Urinary bladder (tissue), 4 donors: ENCODE data around the gene FIGLA. TPM values are rescaled to one million over a fixed set of nuclear protein-coding genes. Genes with fewer than 3 reads are reported as not detected.
A peak's percentile ranks its signal among the peaks of the same experiment; 100 is the strongest.
"Not testable (repeated sequence)": the region's sequence is repeated elsewhere in the genome, so short reads cannot be mapped to it uniquely, and the experiment has no call there.

ENCODE experiments used
- DNase-seq: peaks from one replicate; pipeline ENCODE4 v3.0.0-alpha.2; 2015; ENCODE audit errors: extremely low spot score
- H3K27ac ChIP-seq: one replicate; pipeline ENCODE4 v1.5.1; 2013; ENCODE audit warnings: low read depth, mild to moderate bottlenecking, moderate library complexity
- H3K36me3 ChIP-seq: one replicate; pipeline ENCODE4 v1.6.1; 2013; ENCODE audit warnings: mild to moderate bottlenecking, moderate library complexity; ENCODE audit not compliant: insufficient read depth
- H3K4me1 ChIP-seq: one replicate; pipeline ENCODE4 v1.6.1; 2013; ENCODE audit warnings: mild to moderate bottlenecking, moderate library complexity; ENCODE audit not compliant: insufficient read depth
- H3K4me3 ChIP-seq: one replicate; pipeline ENCODE4 v1.5.1; 2013; ENCODE audit warnings: low read depth, low read length
- WGBS: extraction: QIAGEN DNeasy Blood & Tissue Kit; methylation state at CpG from one replicate; pipeline ENCODE4 v1.1.7; 2013; 5-methylcytosine and 5-hydroxymethylcytosine counted together
- polyA plus RNA-seq: library from polyadenylated mRNA; stranded (reverse); fragments of 200-250 nt; gene quantifications from one replicate; pipeline ENCODE4 v1.2.3, GENCODE V29; 2013
- total RNA-seq: library from RNA; depleted of rRNA; stranded (reverse); fragments of >200 nt; gene quantifications from one replicate; pipeline ENCODE4 v1.2.3, GENCODE V29; 2014
- donor health status: healthy with polysubstance abuse.
- donor health status: healthy.

FIGLA gene
- total and polyA plus RNA-seq, 2 donors = not detected

- 79% methylated on average over 3 of the region's 3 CpGs for WGBS
- H3K27ac ChIP-seq, H3K4me1 ChIP-seq, DNase-seq, H3K36me3 ChIP-seq, H3K4me3 ChIP-seq: not testable (repeated sequence)
Observed at GRCh38 chr2:70797996-70798395, 7.6 kb upstream of the FIGLA start.

DNA sequence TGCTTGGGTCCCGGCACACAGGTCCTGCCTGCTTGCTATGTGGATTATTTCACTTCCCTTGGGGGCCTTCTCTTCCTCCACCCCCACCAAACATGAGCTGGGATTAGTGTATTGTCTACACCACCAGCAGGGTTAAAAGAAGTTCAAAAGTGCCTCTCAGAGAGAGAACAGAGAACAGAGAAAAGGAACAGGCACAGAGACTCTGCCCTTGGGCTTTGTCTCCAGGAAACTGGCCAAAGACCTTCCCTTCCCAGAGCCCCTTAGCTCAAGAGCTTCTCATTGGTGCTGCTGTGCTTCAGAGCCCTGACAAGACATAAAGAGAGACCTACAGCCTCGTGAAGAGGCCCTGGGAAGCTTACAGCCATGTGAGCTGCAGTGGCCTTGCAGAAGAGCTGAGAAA lies 7.1 kb upstream of the FIGLA start:
- WGBS = 39% methylated on average over 2 of the region's 2 CpGs
- H3K4me3 ChIP-seq = no peak overlapping the region

DNA sequence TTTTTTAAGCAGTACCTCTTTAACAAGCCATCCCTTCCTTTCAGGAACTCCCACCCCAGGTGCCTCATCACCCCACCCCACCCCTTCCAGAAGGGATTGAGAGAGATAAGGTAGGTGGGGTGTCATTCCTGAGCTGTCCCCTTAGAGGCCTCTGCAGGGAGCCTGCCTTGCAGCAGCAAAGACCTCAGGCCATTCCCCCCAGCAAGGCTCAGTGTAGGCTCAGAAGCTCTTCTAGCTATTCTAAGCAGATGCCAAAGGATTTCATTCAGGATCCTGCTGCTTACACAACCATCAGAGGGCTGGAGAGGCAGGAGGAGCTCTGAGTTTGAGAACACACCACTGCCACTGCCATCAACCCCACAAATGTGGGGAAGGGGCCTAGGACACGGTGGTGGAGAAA lies 5.8 kb upstream of the FIGLA start:
- Histone ChIP-seq H3K4me1 (no peaks in the 10 kb centered on the region), H3K36me3 (no peaks in the 10 kb centered on the region), H3K27ac (no peak overlapping the region), H3K4me3 (no peak overlapping the region)
- WGBS = 50% methylated on average over 1 of the region's 1 CpG
- no peak for DNase-seq

More for the DNA sequence above, 7.1 kb upstream of the FIGLA start:
- Histone ChIP-seq H3K36me3 (no peaks in the 10 kb centered on the region), H3K27ac (no peak overlapping the region), H3K4me1 (no peaks in the 10 kb centered on the region)
- DNase-seq = no peak

- WGBS = 58% methylated on average over 4 of the region's 4 CpGs
- no peak overlapping the region for H3K4me3 ChIP-seq
- peaks cover under 1% of the 10 kb centered on the region for H3K4me1 ChIP-seq
- no peak for DNase-seq
- no peak overlapping the region for H3K27ac ChIP-seq
- no peaks in the 10 kb centered on the region for H3K36me3 ChIP-seq
Observed at GRCh38 chr2:70795164-70795995, 4.9 kb upstream of the FIGLA start.

DNA sequence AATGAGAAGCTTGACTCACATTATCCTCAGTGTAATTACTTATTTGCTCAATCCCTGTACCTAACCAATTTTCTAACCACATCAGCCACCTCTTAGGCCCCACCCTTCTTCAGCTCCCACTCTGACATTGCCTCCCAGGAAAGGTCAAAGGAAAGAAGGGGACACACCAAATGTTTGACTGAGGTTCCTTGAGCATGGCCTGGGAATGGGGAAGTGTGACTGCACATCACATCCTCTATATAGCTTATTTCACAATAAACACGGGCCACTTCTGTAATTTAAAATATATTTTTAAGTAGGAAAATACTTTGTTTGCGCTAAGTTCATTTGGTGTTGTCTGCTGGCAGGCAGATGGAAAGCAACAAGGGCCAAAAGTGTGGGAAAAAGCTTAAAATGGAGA lies 3.0 kb upstream of the FIGLA start:
- no peak for DNase-seq
- Histone ChIP-seq H3K36me3 (no peaks in the 10 kb centered on the region), H3K4me1 (peaks cover 1% of the 10 kb centered on the region), H3K4me3 (no peak overlapping the region), H3K27ac (no peak overlapping the region)
- 71% methylated on average over 2 of the region's 2 CpGs for WGBS

DNA sequence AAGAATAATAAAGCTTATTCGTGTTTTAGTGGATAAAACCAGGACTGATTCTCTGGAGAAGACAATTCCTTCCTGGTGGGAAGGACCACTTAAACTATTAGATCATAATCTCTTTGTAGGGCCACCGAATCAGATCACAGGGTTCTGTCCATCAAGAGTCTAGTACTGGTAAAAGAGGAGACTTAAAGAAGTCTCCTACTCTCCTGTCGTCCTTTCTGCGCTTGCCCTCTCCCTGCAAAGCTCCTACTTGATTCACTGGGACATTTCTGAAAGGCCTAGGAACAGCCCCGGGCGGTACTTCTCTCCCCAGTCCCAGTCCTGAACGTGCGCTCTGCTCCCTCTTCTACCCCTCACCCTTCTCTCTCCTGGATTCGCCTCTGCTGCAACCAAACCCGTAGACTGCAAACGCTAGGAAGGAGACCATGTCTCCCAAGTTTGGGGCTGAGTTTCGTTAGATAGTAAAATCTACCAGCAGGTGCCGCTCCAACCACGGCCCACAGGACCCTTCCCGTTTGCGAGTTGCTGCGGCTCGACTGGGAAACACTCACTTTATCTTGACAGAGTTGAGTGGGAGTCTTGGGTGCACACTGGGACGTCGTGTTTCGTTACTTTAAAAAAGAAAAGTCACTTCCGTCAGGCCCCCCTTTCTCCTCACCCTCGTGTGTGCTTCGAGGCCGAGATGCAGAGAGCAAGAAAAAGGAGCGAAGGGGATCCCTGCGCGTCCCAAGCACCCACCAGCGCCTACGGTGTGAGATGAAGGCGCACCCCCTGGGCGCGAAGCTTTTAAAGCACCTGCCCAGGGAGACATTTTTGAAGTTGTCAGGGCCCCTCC lies 923 bp downstream of the FIGLA start:
- Histone ChIP-seq H3K27ac (no peak overlapping the region), H3K4me3 (no peak overlapping the region), H3K4me1 (peaks cover 1% of the 10 kb centered on the region), H3K36me3 (no peaks in the 10 kb centered on the region)
- WGBS = 6% methylated on average over 33 of the region's 33 CpGs
- peak; percentile 26 for DNase-seq

DNA sequence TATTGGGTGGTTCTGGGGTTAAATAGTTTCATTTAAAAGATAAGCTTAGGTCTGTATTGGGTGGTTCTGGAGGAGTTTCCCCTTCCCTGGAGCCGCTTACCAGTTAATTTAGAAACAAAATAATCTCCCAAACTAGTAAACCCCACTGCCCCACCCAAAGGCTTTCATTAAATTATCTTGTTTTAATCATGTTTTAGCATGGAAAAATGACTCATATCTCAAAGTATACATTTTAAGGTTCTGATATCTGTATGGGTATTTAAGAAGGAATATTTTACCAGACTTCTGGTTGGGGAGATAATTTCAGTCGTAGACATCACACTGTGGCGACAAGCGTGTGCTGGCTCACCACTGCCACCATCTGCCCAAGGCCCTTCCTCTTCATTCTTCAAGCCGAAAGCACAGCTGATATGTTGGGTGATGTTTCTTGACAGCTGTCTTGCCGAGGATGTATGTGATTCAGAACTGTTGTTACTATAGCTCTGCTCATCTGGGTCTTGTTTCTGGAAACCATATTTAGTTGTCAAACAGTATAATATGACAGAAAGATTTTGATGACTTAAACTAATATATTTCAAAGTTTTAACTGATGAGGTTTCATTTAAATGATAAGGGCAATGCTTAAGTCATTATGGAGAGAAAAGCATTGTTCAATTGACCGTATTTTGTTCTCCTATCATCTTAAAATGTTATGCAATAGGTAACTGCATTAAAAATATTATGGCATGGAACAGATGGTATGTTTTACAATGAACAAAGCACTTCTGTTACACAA lies 5.1 kb downstream of the FIGLA start:
- H3K4me1 ChIP-seq = peaks cover under 1% of the 10 kb centered on the region
- no peak overlapping the region for H3K4me3 ChIP-seq
- H3K36me3 ChIP-seq = no peaks in the 10 kb centered on the region
- H3K27ac ChIP-seq = no peak overlapping the region
- 17% methylated on average over 7 of the region's 7 CpGs for WGBS
- DNase-seq = no peak

DNA sequence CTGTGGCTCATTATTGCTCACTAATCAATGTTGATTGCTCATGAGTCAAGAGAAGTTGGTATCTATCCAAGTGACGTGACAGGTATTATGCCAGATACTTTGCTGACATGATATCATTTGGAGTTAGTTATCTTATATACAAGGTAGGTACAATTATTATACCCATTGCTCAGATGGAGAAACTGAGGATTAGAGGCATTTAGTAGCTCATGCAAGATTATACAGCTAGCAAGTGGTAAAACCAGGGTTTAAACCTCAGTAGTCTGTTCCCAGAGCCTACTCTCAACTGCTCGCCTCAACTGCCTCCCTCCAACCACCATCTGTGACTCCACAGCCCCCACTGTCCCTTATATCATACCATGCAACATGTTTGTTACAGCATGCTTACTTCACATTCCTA lies 6.1 kb downstream of the FIGLA start:
- H3K27ac ChIP-seq = no peak overlapping the region
- H3K36me3 ChIP-seq = no peaks in the 10 kb centered on the region
- WGBS = 86% methylated on average over 2 of the region's 2 CpGs
- DNase-seq = no peak
- no peak overlapping the region for H3K4me3 ChIP-seq
- no peaks in the 10 kb centered on the region for H3K4me1 ChIP-seq

DNA sequence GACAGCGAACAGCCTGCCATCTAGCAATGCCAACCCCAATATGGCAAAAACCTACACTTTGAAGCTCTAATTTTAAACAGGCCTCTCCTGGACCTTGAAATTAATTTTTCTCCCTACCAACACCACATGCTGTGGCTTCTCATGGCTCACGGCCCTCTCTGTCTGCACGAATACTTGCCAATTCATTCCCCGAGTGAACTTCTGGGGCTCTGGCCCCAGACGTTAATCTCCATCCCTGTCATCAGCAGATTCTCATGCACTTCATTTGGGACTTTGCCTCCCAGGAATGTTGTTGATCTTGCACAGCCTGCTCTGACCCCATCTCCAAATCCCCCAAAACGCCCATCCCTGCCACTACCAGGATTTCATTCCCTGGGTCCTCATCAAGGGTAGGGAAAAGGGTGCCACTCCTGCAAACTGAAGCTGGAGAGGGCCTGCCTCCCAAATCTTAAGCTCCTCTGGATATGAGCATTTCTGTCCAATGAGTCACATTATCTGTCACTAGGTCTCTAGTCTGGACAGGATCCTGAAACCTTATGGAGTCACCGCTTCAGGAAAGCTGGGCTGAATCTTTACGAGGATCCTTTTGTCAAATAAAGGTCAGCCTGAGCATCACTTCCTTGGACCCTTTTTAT lies 10.4 kb downstream of the FIGLA start:
- no peak for DNase-seq
- Histone ChIP-seq H3K4me3 (no peak overlapping the region), H3K36me3 (no peaks in the 10 kb centered on the region), H3K4me1 (no peaks in the 10 kb centered on the region), H3K27ac (no peak overlapping the region)
- WGBS = 41% methylated on average over 8 of the region's 8 CpGs

DNA sequence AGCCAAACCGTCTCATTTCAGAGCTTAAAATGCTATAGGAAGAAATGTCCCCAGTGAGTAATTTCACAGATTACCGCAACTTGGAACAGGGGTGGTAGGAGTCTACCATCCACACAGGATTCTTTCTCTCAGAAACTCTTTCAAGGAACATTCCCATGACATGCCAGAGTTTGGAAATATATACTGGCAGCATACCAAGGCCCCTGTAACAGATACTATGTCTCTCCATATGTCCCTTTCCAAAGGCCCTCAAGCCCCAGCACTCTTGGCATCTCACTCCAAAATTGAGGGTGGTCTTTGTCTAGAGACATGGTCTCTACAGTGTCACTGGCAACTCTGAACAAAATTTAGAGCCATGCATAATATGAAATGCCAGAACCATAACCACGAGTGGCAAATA lies 11.0 kb downstream of the FIGLA start:
- Histone ChIP-seq H3K4me1 (no peaks in the 10 kb centered on the region), H3K4me3 (no peak overlapping the region), H3K27ac (no peak overlapping the region), H3K36me3 (no peaks in the 10 kb centered on the region)
- DNase-seq = no peak
- 71% methylated on average over 3 of the region's 3 CpGs for WGBS

GRCh38 chr2:70778676-70779075 lies 11.8 kb downstream of the FIGLA start:
- Histone ChIP-seq H3K36me3 (no peaks in the 10 kb centered on the region), H3K4me1 (no peaks in the 10 kb centered on the region), H3K4me3 (no peak overlapping the region), H3K27ac (no peak overlapping the region)
- DNase-seq = no peak
- WGBS = 41% methylated on average over 1 of the region's 1 CpG

GRCh38 chr2:70777450-70777849 lies 13.0 kb downstream of the FIGLA start:
- H3K4me1 ChIP-seq = no peaks in the 10 kb centered on the region
- no peak overlapping the region for H3K27ac ChIP-seq
- no peak overlapping the region for H3K4me3 ChIP-seq
- no peaks in the 10 kb centered on the region for H3K36me3 ChIP-seq
- WGBS = 85% methylated on average over 2 of the region's 2 CpGs
- DNase-seq = no peak

GRCh38 chr2:70776266-70776665 lies 14.2 kb downstream of the FIGLA start:
- Histone ChIP-seq H3K27ac (no peak overlapping the region), H3K4me1 (no peaks in the 10 kb centered on the region), H3K4me3 (no peak overlapping the region), H3K36me3 (no peaks in the 10 kb centered on the region)
- WGBS = 91% methylated on average over 3 of the region's 3 CpGs
- DNase-seq = no peak
